Hematopoietic multipotent progenitor cell treated with erythropoietin and hydrocortisone succinate and interleukin-3 and kit ligand, for 17 days (in vitro differentiated cells): ENCODE data around the gene AIP.

Experiments
- DNase-seq: peaks from one replicate; pipeline ENCODE4 v3.0.0-alpha.2; 2015; ENCODE audit warnings: low spot score

Gene AIP

DNA sequence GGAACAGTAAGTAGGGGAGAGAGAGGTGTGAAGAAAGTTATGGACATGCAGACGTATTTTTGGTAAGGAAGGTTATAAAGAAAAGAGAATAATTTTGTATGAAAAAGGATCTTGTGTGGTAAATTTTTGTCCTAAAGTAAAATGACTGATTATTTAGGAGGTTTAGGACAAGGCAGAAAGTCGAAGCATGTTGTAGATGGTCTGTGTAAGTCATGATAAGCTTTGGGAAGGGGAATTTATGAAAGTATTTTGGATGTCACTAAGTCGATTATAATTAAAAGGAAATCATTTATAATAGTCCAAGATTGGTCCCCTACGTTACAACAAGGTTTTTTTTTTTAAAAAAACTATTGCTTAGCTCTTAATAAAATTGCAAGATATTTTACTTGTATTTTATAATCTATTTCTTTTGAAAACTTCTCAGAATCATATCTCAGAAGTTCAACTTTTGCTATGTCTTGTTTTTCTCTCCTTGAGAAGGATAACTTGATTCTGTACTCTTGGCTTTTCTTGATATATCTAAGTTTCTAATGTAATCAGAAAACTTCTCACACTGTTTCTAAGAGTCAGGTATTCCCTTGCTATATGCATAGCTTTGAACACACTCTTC is 51.3 kb downstream of the AIP start:
- DNase-seq: no peak

- DNase-seq: no peak
Observed at GRCh38 chr11:67535561-67535960, 52.7 kb downstream of the AIP start.

GRCh38 chr11:67538306-67538705 is 55.5 kb downstream of the AIP start:
- DNase-seq: no peak

GRCh38 chr11:67538823-67539505 is 56.1 kb downstream of the AIP start:
- no peak for DNase-seq

DNA sequence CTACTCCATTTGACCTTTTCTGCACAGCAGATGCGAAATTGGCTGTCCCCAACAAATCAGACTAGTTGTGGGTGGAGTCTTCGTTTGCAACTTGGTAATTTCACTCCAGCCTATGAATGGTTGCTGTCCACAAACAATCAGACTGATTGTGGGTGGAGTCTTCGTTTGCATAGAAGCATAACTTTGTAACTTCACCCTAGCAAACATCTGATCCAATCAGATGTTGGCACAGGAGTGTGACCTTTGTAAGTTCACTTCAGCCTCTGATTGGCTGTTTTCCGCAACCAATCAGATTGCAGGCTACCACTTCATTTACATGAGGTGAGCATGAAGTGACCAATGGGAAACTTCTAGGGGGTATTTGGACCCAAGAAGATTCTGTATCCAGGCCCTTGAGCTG is 56.7 kb downstream of the AIP start:
- DNase-seq: no peak
